EL (cell line): ENCODE data around the gene NTRK3.

Experiments used
- DNase-seq: peaks from one replicate; pipeline ENCODE4 v3.0.0-alpha.2; 2016

Gene NTRK3

DNA sequence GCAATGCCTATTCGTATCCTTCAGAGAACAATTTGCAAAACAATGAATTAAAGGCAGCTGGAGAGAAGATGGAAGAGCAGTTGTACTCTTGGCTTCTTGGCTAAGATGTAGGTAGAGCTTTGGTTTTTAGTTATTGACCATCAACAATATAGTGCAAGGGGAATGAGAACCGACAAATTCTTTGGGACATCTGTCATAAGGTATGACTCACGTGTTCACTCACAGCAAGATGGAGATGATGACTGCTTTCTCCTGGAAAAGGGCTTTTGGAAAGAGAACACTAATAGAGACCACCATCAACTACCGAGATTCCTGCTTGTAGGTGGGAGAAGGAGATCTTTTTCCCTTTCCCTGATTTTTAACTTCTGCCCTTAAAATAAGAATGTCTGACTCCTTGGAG is 234.9 kb downstream of the NTRK3 start:
- DNase-seq = peak; percentile 54

DNA sequence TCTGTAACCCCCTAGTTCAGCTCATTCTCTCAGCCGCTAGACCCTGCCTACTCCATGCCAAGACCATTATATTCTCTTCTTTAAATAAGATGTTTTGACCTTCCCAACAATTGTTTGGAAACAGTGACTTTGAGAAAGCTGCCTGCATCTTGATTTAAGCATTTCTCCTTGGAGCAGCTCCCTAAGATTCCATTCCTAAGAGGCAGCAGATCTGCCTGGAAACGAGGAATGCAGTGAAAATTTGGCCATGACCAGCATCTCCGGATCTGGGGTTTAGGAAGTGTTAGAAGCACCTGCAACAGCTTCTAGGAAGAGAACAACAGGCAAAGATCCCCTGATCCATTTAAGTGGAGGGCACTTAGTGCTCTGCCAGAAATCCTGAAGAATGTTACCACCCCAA is 235.7 kb downstream of the NTRK3 start:
- DNase-seq = peak; percentile 13

DNA sequence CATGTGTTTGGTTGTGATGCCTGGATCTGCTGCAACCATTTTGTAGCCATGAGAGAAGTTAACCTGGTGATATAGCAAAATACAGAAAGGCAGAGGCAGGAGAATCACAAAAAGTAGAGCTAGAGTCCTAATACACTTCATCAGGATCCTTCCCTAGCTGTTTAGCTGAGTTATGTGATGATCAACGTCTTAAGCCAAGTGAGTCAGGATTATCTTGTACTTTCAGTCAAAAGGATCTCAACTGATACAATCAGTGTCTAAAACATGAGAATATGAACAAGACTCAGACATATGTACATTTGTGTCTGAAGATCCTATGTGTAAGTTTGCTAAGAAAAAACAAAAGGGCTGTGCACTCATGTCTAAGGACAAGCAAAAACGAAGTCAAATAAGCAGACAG is 236.9 kb downstream of the NTRK3 start:
- DNase-seq = no peak

DNA sequence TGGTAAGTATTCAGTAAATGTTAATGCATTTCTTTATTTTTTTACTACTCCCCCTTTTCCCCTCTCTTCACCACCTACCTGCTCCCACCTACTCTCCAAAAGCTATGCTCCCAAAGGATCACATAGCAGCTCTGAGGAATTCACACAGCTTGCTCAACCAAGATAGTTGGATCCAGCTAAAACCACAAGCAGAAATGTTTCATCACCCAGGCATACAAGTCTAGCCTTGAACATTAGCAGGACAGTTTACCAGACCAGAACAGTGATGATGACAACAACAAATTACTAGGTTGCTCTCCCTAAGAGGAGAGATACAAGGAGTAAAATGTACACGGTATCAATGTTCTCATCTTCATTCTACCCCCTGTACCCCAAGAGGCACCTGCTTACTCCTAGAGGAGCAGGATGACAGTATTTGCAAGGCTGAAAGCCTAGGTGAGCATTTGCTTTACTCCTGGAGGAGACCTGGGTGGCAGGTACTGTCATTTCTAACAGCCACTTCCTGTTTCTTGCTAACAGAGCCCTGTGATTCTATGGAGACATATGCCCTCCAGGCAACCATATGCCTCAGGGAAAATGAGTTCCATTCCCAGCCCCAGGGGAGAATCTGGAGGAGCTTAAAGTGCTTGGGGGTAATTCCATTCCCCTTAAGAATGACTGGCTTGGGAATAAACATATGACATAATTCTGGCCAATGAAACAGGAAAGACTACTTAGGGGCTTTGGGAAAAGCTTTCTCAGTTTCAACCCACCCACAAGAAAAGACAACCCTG is 237.5 kb downstream of the NTRK3 start:
- DNase-seq = peak; percentile 75

DNA sequence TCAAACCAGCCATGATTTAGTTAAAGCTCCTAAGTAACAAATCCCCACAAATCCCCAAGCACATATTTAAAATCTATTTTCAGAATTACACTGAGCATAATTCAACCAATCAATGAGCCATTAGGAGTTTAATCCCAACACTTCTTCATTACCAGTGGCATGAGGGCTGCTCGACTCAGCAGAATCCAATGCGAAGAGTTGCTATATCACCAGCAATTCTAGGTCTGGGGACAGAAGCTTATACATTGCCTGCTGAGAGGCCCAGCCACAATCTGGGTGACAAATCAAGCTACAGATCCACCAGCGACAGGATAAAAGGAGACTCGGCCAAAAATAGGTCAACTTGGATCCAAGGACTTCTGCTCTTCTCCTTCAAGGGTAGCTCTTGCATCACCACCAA is 238.8 kb downstream of the NTRK3 start:
- DNase-seq = no peak

DNA sequence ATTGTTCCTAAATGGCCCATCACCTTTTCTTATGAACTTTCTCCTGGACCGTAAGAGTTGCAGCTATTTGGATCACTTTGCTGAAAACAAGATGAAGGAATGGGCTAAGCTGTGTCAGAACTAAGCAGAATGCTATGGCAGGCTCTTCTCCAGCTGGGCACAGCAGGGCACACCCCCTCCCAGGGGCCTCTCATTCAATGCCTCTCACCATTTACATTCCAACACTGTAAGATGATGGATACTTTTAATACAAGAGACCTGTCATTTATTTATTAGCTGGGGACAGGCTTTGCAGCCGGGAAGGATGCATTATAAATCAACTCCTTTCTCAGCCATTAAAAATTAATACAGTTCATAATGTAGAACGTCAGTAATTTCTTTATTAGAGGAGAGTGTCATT is 240.1 kb downstream of the NTRK3 start:
- no peak for DNase-seq

DNA sequence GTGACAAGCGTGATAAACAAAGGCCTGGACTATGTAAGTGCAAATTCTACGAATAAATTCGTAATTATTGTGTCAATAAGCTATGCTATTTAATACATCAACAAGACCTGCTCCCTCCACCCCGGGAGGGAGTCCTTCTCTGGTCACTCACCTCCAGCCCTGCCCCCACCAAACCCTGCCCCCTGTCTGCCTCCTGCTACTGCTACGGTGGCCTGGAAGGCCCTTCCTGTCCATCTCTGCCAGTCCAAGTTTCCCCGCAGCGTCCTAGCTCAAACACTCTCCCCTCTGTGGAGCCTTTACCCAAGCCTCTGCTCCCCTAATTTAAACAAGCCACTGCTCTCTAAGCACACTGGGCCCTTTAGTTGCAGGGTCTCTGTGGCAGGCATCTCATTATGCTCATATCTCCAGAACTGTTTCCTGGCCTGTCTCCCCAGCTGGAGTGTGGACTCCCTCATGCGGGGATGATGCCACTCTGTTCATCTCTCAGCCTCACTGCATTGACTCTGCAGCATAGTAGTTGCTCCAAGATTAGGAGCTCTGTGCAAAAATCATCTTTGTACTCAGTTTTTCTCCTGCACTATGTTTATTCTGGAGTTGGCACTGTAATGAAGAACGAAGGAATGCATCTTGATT is 241.2 kb downstream of the NTRK3 start:
- no peak for DNase-seq

DNA sequence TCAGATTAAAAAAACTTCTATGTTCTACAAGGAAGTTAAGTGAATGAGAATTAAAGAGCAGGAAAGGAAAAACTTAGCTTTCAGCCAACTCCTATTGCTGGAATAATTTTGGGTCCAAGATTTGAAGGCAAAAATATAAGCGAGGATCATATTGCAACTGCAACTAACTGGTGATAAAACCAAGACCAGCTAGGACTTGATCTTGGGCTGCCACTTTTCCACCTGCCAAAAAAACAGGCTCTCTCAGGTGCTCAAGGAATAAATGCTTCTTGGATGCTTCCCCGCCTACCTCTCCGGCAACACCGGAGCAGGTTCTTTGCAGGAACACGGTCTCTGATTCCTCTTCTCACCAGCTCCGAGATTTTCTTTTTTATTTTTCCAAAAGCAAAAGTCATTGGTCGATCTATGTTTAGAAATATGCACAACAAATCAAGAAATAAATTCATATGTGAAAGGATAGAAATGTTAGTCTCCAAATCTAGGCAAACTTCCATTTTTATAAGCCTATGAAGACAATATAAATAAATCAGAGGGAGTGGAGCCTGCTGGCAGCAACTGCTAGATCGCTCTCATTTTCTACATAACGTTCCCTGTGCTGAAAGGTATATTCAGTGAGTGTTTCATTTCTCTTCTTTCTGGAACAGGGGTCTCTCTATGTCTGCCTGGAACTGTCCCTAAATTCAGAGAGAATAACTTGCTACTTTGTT is 241.9 kb downstream of the NTRK3 start:
- DNase-seq = no peak

DNA sequence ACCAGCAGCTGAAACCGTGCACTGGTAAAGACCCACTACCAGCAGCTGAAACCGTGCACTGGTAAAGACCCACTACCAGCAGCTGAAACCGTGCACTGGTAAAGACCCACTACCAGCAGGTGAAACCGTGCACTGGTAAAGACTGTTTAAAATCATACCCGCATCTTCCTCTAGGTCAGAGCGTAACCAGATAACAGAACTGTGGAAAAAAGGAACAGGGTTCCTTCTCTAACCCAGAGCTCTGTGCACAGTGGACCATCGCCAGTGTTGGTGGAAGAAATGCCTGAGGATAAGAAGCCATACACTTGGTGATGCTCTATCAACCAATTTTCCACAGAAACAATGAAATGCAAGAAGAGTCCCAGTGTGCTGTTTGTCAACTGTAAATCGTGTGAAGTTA is 243.4 kb downstream of the NTRK3 start:
- no peak for DNase-seq

DNA sequence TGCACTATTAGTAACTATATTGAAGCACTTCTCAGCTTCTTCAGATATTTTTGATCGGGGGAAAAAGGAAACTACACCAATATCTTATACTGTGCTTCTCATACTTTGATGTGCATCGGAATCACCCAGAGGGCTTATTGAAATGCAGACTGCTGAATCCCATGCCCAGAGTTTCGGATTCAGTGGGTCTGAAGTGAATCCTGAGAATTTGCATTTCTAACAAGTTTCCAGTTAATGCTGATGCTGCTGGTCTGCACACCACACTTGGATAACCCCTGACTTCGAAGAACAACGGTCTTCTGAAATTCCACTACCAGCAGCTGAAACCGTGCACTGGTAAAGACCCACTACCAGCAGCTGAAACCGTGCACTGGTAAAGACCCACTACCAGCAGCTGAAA is 243.9 kb downstream of the NTRK3 start:
- DNase-seq = no peak

DNA sequence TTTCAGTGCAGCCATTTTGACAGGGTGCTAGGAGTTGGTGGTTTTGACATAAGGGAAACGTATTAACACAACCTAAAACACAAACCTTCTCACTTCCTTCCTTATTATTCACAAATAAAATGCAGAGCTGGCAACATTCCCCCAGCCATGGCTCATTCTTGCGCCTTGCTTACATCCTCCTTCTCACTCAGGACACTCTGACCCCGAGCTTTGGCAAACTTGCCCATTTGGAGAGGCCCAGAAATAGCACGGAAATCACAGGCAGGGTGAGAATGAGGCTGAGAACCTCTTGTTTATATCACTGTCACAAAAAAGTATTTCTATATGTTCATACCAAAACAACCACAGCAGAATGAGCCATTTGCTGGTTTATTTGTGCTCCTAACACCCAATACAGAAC is 244.3 kb downstream of the NTRK3 start:
- peak; percentile 6 for DNase-seq

DNA sequence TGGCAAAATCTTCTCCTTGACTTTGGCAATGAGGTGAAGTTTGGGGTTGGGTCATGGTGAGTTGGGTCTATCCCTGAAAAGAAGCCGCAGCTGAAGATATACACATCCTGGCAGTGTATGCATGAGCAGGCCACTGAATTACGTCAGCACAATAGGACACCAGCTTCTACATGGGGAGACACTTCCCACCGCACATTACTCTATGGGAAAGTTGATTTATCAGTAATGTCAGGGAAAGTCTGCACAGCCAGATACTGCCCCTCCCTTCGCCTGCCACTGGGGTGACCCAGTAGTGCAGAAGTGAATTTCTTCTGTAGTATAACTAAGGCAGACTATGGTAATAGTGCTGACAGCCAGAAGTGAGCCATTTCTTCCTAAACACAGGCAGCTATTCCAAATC is 245.0 kb downstream of the NTRK3 start:
- DNase-seq = no peak

DNA sequence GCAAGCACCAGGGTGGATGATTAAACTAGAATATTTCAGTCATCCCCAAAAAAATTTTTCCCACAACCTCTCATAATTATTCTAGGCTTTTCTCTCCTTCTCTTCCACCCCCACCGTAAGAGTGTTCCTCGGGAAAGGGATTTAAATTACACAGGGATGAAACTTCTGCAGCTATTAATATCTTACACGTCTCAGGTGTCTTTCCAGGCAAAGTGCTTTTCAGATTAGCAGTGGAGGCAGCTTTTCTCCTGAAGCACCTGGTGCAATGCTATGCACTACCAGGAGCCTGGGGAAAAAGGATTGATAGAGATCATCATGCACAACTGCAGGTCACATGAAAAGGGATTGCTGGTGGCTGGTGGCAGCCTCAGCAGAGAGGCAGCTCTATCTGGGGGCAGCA is 250.4 kb downstream of the NTRK3 start:
- no peak for DNase-seq

DNA sequence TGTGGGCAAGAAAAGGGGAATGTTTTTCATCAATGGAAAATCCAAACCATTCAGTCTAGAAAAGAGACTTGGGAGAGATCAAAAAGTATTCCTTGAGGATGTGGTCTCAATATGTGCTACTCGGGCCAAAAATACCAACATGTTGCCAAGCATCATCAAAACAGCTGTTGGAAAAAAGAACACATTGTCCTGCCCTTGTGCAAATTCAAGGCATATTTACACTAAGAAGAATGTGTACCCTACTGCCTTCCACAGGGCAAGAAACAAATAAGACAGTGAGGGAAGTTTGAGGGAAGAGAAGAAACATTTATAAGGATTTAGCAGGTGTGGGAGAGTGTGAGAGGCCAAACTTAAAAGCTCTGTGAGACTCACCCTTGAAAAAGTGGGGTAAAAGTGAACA is 252.1 kb downstream of the NTRK3 start:
- no peak for DNase-seq

DNA sequence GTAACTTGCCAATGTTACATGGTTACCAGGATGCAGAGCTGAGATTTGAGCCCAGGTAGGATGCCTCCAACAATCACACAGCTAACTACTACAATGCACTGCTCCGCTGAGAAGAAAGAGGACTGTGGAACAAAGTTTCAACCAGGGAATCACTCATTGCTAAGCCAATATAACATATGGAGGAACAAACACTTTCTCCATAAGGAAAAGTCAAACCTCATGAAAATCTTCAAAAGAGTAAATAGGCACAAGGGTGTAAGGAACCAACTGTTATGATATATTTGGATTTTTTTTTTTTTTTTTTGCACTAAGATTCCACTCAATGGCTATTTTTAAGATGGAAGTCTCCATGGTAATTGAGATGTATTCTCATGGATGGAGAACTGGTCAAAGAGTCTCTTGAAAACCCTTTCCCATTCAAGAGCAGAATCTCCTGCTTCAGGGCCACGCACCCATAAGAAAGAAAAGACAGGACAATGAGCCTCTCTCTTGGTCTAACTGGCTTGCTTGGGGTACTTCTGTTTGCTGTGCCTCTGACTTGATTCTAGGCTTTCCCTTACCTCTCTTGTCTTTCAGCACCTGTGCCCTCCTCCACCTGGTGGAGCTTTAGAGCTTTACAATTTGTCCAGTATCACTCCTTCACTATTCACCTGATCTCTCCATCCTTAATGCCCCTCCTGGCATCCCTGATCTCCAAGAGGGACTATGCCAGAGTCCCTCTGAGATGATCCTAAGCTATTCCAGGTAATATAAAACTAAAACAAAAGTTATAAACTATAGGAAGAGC is 252.8 kb downstream of the NTRK3 start:
- DNase-seq = no peak

DNA sequence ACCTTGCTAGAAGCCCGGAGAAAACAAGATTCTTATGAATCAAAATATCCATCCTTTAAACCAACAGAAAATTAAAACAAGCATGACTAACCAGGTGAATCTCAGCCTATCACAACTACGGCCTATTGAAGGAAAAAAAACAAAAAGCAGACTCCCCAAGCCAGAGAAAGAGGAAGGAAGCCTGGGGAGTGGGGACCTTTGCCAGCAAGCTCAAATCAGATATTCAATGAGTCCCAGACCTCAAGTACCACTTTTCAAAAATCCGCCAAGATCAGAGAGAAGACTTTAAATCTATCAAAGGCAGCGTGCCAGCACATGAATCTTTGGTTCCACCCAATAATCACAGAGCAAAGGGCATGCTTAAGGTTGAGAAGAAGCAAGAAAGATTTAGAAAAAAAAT is 253.8 kb downstream of the NTRK3 start:
- DNase-seq = no peak

DNA sequence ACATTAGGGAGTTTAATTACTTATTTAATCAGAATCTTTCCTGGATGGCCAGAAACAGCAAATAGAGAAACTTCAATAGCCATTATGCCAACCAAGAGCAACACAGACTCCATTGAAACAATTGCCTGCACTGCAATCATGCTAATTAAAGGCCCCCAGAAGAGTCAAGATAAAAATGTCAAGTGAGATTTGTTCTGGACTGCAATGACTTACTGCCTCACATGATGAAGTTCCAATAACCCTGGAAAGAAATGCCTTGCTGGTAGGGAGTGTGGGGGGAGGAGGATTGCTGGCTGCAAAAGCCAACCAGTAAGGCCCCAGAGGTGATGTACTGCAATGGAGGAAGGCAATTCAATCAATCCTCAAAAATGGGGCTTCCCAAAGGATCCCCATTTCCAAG is 257.9 kb downstream of the NTRK3 start:
- no peak for DNase-seq

DNA sequence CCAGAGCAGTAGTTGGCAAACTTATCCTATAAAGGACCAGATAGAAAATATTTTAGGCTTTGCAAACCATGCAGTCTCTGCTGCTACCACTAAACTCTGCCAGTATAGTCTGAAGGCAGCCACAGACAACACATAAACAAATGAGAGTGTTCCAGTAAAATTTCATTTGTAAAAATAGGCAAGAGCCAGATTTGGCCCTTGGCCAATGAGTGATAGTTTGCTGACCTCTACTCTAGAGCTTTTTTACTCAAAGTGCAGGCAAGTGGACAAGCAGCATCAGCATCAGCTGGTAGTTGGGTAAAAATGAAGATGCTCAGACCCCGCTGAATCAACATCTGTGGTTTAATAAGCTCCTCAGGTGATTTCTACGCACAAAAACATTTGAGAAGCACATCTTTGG is 269.8 kb downstream of the NTRK3 start:
- no peak for DNase-seq

DNA sequence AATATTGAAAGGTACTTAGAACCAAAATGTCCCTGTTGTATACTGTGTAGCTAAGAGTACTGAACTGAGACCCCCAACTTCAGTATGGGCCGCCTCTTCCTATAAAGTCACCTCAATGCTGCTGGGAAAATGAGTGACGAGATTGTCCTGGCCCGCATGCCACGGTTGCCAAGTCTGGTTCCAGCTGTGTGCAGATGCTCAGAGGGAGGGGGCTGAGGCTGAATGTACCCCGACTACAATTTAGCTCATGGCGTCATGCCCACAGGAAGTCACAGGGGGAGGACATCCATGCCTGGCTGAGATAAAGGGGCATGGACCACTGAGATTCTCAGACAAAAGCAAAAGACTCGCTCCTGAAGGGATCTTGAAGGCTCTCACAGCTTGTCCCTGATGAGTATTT is 271.1 kb downstream of the NTRK3 start:
- DNase-seq = no peak

DNA sequence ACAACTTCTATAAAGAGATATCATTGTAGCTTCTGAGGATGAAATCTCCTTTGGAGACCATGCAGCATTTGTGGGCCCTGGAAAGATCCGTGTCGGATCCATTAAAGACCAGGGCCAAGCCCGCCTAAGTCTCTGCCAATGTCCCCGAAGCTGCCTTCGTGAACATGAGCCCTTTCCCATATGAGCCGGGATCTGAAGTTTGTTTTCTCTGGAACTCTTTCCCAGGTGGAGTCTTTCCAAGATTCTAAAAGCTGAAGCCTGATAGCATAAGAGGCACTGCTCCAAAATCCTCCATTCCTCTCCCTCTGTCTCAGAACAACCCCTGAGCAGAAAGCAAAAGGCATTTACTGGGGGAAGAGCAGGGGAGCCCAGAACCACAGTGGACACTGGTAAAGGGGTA is 274.6 kb downstream of the NTRK3 start:
- DNase-seq = no peak

DNA sequence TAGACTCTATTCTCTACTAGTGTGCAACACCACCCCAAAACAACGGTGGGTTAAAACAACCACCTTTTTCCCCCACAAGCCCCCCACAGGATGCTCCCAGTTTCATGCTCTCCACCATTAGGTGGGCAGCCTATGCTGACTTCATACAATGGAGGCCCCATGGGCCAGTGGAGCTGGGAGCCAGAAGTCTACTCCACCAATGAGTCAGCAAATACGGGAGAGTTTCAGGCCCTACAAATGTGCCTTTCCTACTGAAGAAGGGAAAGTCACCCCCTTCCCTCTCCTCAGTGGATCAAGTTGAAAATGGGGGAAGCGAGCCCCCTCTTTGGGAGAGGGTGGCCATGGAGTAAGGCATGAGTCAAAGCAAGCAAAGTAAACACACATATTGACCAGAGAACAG is 278.6 kb downstream of the NTRK3 start:
- DNase-seq = no peak

DNA sequence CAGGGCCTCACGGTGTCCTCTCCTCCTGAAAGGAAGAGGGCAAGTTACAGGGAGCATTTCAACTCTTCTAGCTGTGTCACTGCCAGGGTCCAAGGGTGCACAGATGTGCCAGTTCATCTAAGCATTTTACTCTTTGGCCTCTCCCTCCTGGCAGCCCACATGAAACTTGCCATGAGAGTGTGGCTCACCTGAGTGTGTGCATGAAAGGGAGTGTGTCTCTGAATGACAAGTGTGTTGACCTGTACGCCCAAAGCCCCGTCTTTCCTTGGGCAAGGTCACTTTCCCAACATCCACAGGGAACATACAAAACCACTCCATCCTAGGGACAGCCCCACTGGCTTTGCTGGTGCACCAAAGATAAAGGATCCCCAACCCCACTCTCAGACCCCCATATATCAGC is 280.0 kb downstream of the NTRK3 start:
- DNase-seq = no peak

DNA sequence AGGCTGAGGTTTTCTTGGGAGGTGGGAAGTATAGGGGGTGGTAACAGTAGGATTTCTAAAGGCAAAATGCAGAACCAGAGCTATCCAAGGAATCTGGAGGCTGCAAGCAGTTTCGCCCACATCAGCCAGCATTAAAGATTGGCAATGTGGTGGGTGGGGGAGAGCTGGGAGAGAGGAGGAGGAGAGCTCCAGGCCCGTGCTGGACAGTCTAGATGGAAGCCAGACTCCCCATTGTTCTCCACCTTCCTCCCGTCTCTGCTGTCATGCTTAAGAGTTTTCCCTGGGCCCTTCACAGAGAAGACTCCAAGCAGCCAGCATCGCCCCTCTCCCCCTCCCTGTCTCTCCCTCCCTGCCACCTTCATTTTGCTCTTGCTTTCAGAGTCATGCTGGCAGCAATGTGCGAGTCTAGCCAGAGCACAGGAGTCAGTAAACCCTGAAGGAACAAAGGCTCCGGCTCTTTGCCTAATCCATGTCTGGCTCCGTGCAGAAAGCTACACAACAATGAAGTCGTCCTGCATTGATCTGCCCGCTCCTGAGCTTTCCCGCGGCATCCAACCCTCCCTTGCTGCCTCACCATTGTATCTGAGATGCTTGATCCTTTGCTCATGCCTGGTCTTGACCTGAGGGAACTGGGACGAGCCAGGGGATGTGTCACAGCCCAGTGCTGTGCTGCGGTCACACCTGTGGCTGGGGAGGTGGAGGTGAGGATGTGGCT is 282.9 kb downstream of the NTRK3 start:
- DNase-seq = no peak
